ENCODE measurements around the gene FN1.

- TF ChIP-seq, protein P1, sequence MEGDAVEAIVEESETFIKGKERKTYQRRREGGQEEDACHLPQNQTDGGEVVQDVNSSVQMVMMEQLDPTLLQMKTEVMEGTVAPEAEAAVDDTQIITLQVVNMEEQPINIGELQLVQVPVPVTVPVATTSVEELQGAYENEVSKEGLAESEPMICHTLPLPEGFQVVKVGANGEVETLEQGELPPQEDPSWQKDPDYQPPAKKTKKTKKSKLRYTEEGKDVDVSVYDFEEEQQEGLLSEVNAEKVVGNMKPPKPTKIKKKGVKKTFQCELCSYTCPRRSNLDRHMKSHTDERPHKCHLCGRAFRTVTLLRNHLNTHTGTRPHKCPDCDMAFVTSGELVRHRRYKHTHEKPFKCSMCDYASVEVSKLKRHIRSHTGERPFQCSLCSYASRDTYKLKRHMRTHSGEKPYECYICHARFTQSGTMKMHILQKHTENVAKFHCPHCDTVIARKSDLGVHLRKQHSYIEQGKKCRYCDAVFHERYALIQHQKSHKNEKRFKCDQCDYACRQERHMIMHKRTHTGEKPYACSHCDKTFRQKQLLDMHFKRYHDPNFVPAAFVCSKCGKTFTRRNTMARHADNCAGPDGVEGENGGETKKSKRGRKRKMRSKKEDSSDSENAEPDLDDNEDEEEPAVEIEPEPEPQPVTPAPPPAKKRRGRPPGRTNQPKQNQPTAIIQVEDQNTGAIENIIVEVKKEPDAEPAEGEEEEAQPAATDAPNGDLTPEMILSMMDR (conservative IDR thresholded peaks at IDR 0.05; ENCODE audit: low read depth, low read length): no peak
- TF ChIP-seq EZH2 (IDR thresholded peaks at IDR 0.05; ENCODE audit: borderline replicate concordance, low read depth, low read length, poor library complexity, severe bottlenecking): no peak
These were observed 29.4 kb upstream of the FN1 start for GRCh38 chr2:215465256-215465655.
